CD4-positive, alpha-beta T cell (primary cell): Measurements from ENCODE around the gene PDCD10. TPM values are rescaled to one million over a fixed set of nuclear protein-coding genes. Genes with fewer than 3 reads are reported as not detected.

ENCODE experiments used
- ATAC-seq: fragments of 200-7000 bp; cut with Tn5 transposase; one replicate; pipeline ENCODE4 v1.10.0; 2022; ENCODE audit warnings: mild to moderate bottlenecking; ENCODE audit not compliant: poor library complexity
- CTCF ChIA-PET: fragments of 350-600 bp; sonication (Branson Sonifier 250); formaldehyde crosslinking; loops from one replicate; lab custom pipeline; 2021; ENCODE audit warnings: antibody characterized with exemption, inconsistent platforms; lab: Charles Lee
- POLR2A ChIA-PET: fragments of 350-600 bp; sonication (Branson Sonifier 250); formaldehyde crosslinking; loops from one replicate; lab custom pipeline; 2021; ENCODE audit warnings: antibody characterized with exemption, inconsistent platforms; lab: Charles Lee
- DNase-seq, 14 experiments: peaks; one replicate each; pipeline ENCODE4 v3.0.0-alpha.2; 2013 to 2020; ENCODE audit warnings: mixed read lengths in 2 of 14
- H3K27ac ChIP-seq, 2 donors: one replicate each; pipeline versions ENCODE4 v1.5.1 to v1.7.0; 2013; ENCODE audit warnings: low read length in 2 of 2, low read depth in 1 of 2, mild to moderate bottlenecking in 1 of 2
- H3K27me3 ChIP-seq, 2 experiments: 1 replicate in 1 of 2; 2 replicates in 1 of 2; pipeline versions ENCODE4 v1.6.1 to v1.7.0; 2013; ENCODE audit warnings: low read length in 2 of 2, control low read depth in 1 of 2, mild to moderate bottlenecking in 1 of 2, moderate library complexity in 1 of 2; ENCODE audit not compliant: insufficient read depth in 2 of 2, control insufficient read depth in 1 of 2
- H3K36me3 ChIP-seq: one replicate; pipeline ENCODE4 v1.6.1; 2013; ENCODE audit warnings: low read length, control low read depth; ENCODE audit not compliant: insufficient read depth
- H3K4me1 ChIP-seq: one replicate; pipeline ENCODE4 v1.6.1; 2013; ENCODE audit warnings: low read length, control low read depth; ENCODE audit not compliant: insufficient read depth
- H3K4me3 ChIP-seq: one replicate; pipeline ENCODE4 v1.5.1; 2013; ENCODE audit warnings: mild to moderate bottlenecking, low read length, moderate library complexity
- H3K9me3 ChIP-seq, 2 experiments: 1 replicate in 1 of 2; 2 replicates in 1 of 2; pipeline versions ENCODE4 v1.6.1 to v1.7.0; 2013; ENCODE audit warnings: low read length in 2 of 2, mild to moderate bottlenecking in 2 of 2, control low read depth in 1 of 2, moderate library complexity in 1 of 2; ENCODE audit not compliant: control insufficient read depth in 1 of 2, insufficient read depth in 1 of 2
- H3K27ac Mint-ChIP-seq: one replicate; pipeline ENCODE4 v1.8.0; 2020; ENCODE audit warnings: mixed read lengths
- H3K27me3 Mint-ChIP-seq: one replicate; pipeline ENCODE4 v1.8.0; 2021; ENCODE audit warnings: mixed read lengths
- H3K36me3 Mint-ChIP-seq: one replicate; pipeline ENCODE4 v1.8.0; 2021; ENCODE audit warnings: low read depth, mixed read lengths
- H3K4me1 Mint-ChIP-seq: one replicate; pipeline ENCODE4 v1.8.0; 2021; ENCODE audit warnings: low read depth, mixed read lengths
- H3K4me3 Mint-ChIP-seq: one replicate; pipeline ENCODE4 v1.8.0; 2020; ENCODE audit warnings: mild to moderate bottlenecking, mixed read lengths
- H3K9me3 Mint-ChIP-seq: one replicate; pipeline ENCODE4 v1.8.0; 2020; ENCODE audit warnings: mixed read lengths
- CTCF ChIP-seq: fragments of 200-600 bp; IDR thresholded peaks from one replicate; pipeline ENCODE4 v1.8.0; 2022; ENCODE audit warnings: antibody characterized with exemption, mild to moderate bottlenecking
- intact Hi-C, 2 experiments: fragments of 100-400 bp; cut with DNase I in 1 of 2; cut with micrococcal nuclease in 1 of 2; formaldehyde crosslinking; loops; one replicate each; pipeline versions ENCODE4 v1.15.1 to v1.9.0; 2023 to 2025; cut with DNase I, micrococcal nuclease
- total RNA-seq, 174 experiments: library from RNA in 2 of 174; stranded (reverse) in 2 of 174; gene quantifications; one replicate each; pipeline ENCODE4 v1.2.3 and lab custom pipeline; 2021 to 2026

PDCD10 gene
- total RNA-seq, 2 experiments from 2014 or later: 19.0 to 22.8 TPM

GRCh38 chr3:167705840-167706239 is 28.9 kb downstream of the PDCD10 start:
- H3K27me3 Mint-ChIP-seq: no peaks in the 10 kb centered on the region
- peaks cover 48% of the 10 kb centered on the region for H3K4me1 Mint-ChIP-seq
- peaks cover 56% of the 10 kb centered on the region for H3K36me3 ChIP-seq
- DNase-seq (no peak), ATAC-seq (no peak)
- TF ChIP-seq CTCF: no peak
- intact Hi-C loops: no loop called here
- H3K4me3 ChIP-seq: no peak overlapping the region
- H3K4me1 ChIP-seq: peaks cover 8% of the 10 kb centered on the region
- no peak overlapping the region for H3K4me3 Mint-ChIP-seq
- H3K9me3 Mint-ChIP-seq: no peaks in the 10 kb centered on the region
- peak overlapping the region; percentile 16 for H3K27ac Mint-ChIP-seq
- peaks cover 86% of the 10 kb centered on the region for H3K36me3 Mint-ChIP-seq
- H3K27ac ChIP-seq: no peak overlapping the region
- no peaks in the 10 kb centered on the region for H3K27me3 ChIP-seq
- ChIA-PET POLR2A (no interaction called here), CTCF (no interaction called here)
- no peaks in the 10 kb centered on the region for H3K9me3 ChIP-seq

GRCh38 chr3:167700926-167701325 is 33.8 kb downstream of the PDCD10 start:
- no peak for DNase-seq
- no peak for TF ChIP-seq CTCF
- ChIA-PET POLR2A (no interaction called here), CTCF (no interaction called here)
- no peaks in the 10 kb centered on the region for H3K9me3 ChIP-seq
- no peak overlapping the region for H3K4me3 ChIP-seq
- no peaks in the 10 kb centered on the region for H3K4me1 ChIP-seq
- no peaks in the 10 kb centered on the region for H3K9me3 Mint-ChIP-seq
- no peak overlapping the region for H3K27ac ChIP-seq
- peaks cover 29% of the 10 kb centered on the region for H3K4me1 Mint-ChIP-seq
- H3K27me3 Mint-ChIP-seq: no peaks in the 10 kb centered on the region
- no peak for ATAC-seq
- no peaks in the 10 kb centered on the region for H3K27me3 ChIP-seq
- H3K36me3 Mint-ChIP-seq: peaks cover 83% of the 10 kb centered on the region
- intact Hi-C loops: no loop called here
- H3K27ac Mint-ChIP-seq: peak overlapping the region; percentile 57
- no peak overlapping the region for H3K4me3 Mint-ChIP-seq
- H3K36me3 ChIP-seq: peaks cover 63% of the 10 kb centered on the region

GRCh38 chr3:167700046-167700445 is 34.6 kb downstream of the PDCD10 start:
- peaks cover 26% of the 10 kb centered on the region for H3K4me1 Mint-ChIP-seq
- no peak for ATAC-seq
- H3K27me3 Mint-ChIP-seq: no peaks in the 10 kb centered on the region
- POLR2A ChIA-PET: no interaction called here
- no peaks in the 10 kb centered on the region for H3K9me3 Mint-ChIP-seq
- Histone ChIP-seq H3K4me3 (no peak overlapping the region), H3K27ac (no peak overlapping the region), H3K4me1 (no peaks in the 10 kb centered on the region), H3K9me3 (no peaks in the 10 kb centered on the region), H3K27me3 (no peaks in the 10 kb centered on the region), H3K36me3 (peaks cover 69% of the 10 kb centered on the region)
- intact Hi-C loops: no loop called here
- CTCF ChIA-PET: interaction anchor here (1.7 kb wide), 1 partner anchor 11 kb away, joined by 3 read pairs; no protein-coding TSS in a partner anchor
- no peak overlapping the region for H3K4me3 Mint-ChIP-seq
- DNase-seq: no peak
- peaks cover 86% of the 10 kb centered on the region for H3K36me3 Mint-ChIP-seq
- H3K27ac Mint-ChIP-seq: peak overlapping the region; percentile 57
- no peak for TF ChIP-seq CTCF
